ENCODE measurements around the gene ATP1B3. TPM values are rescaled to one million over a fixed set of nuclear protein-coding genes. Genes with fewer than 3 reads are reported as not detected.

ATP1B3 gene
- polyA plus RNA-seq, 1 donor from 2014 or later, result 131 TPM

GRCh38 chr3:141904203-141904602 lies 27.8 kb downstream of the ATP1B3 start:
- no peak overlapping the region for H3K27ac ChIP-seq (ENCODE audit: low read length)
- no peak overlapping the region for H2AFZ ChIP-seq (ENCODE audit: low read depth, low read length)
- no peaks in the 10 kb centered on the region for H3F3A ChIP-seq (ENCODE audit: insufficient read depth, low read length, poor library complexity, severe bottlenecking)
- peaks cover 11% of the 10 kb centered on the region for H3K36me3 ChIP-seq (ENCODE audit: insufficient read depth, low read length)
- no peaks in the 10 kb centered on the region for H3K9me2 ChIP-seq (ENCODE audit: insufficient read depth, low read length)
- no peak overlapping the region for H3K4me3 ChIP-seq (ENCODE audit: low read length)
- no peaks in the 10 kb centered on the region for H3K27me3 ChIP-seq (ENCODE audit: insufficient read depth, low read depth, low read length)
- no peaks in the 10 kb centered on the region for H3K79me2 ChIP-seq (replicated peaks; ENCODE audit: insufficient read depth, low read length)
- no peaks in the 10 kb centered on the region for H3K9me3 ChIP-seq (ENCODE audit: low read length)
- no peaks in the 10 kb centered on the region for H4K20me1 ChIP-seq (ENCODE audit: insufficient read depth)
- no peak overlapping the region for H3K4me2 ChIP-seq (ENCODE audit: low read length)
- no peak for TF ChIP-seq RAD21 (conservative IDR thresholded peaks at IDR 0.05)
- TF ChIP-seq SMC3 (conservative IDR thresholded peaks at IDR 0.05; ENCODE audit: poor library complexity), result no peak
- TF ChIP-seq EZH2 (IDR thresholded peaks at IDR 0.05; ENCODE audit: borderline replicate concordance, insufficient read depth, low read length, poor library complexity, severe bottlenecking), result no peak
- TF ChIP-seq TAF1 (IDR thresholded peaks at IDR 0.05; ENCODE audit: low read depth), result no peak
- TF ChIP-seq, protein P1, sequence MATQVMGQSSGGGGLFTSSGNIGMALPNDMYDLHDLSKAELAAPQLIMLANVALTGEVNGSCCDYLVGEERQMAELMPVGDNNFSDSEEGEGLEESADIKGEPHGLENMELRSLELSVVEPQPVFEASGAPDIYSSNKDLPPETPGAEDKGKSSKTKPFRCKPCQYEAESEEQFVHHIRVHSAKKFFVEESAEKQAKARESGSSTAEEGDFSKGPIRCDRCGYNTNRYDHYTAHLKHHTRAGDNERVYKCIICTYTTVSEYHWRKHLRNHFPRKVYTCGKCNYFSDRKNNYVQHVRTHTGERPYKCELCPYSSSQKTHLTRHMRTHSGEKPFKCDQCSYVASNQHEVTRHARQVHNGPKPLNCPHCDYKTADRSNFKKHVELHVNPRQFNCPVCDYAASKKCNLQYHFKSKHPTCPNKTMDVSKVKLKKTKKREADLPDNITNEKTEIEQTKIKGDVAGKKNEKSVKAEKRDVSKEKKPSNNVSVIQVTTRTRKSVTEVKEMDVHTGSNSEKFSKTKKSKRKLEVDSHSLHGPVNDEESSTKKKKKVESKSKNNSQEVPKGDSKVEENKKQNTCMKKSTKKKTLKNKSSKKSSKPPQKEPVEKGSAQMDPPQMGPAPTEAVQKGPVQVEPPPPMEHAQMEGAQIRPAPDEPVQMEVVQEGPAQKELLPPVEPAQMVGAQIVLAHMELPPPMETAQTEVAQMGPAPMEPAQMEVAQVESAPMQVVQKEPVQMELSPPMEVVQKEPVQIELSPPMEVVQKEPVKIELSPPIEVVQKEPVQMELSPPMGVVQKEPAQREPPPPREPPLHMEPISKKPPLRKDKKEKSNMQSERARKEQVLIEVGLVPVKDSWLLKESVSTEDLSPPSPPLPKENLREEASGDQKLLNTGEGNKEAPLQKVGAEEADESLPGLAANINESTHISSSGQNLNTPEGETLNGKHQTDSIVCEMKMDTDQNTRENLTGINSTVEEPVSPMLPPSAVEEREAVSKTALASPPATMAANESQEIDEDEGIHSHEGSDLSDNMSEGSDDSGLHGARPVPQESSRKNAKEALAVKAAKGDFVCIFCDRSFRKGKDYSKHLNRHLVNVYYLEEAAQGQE (IDR thresholded peaks at IDR 0.05; ENCODE audit: borderline replicate concordance), result no peak
- TF ChIP-seq, protein P2, sequence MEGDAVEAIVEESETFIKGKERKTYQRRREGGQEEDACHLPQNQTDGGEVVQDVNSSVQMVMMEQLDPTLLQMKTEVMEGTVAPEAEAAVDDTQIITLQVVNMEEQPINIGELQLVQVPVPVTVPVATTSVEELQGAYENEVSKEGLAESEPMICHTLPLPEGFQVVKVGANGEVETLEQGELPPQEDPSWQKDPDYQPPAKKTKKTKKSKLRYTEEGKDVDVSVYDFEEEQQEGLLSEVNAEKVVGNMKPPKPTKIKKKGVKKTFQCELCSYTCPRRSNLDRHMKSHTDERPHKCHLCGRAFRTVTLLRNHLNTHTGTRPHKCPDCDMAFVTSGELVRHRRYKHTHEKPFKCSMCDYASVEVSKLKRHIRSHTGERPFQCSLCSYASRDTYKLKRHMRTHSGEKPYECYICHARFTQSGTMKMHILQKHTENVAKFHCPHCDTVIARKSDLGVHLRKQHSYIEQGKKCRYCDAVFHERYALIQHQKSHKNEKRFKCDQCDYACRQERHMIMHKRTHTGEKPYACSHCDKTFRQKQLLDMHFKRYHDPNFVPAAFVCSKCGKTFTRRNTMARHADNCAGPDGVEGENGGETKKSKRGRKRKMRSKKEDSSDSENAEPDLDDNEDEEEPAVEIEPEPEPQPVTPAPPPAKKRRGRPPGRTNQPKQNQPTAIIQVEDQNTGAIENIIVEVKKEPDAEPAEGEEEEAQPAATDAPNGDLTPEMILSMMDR (IDR thresholded peaks at IDR 0.05; ENCODE audit: poor library complexity, severe bottlenecking), result no peak
- no peak for TF ChIP-seq POLR2AphosphoS5 (IDR thresholded peaks at IDR 0.05)
- TF ChIP-seq EP300 (conservative IDR thresholded peaks at IDR 0.05; ENCODE audit: poor library complexity, severe bottlenecking), result no peak
- no peak for TF ChIP-seq MXI1 (conservative IDR thresholded peaks at IDR 0.05; ENCODE audit: poor library complexity, severe bottlenecking)
- H3K9ac ChIP-seq (ENCODE audit: low read length), result no peak overlapping the region

- Histone ChIP-seq H3K9ac (ENCODE audit: low read length) (no peak overlapping the region), H3K4me2 (ENCODE audit: low read length) (no peak overlapping the region), H3K79me2 (replicated peaks; ENCODE audit: insufficient read depth, low read length) (no peaks in the 10 kb centered on the region), H3K9me2 (ENCODE audit: insufficient read depth, low read length) (no peaks in the 10 kb centered on the region), H3F3A (ENCODE audit: insufficient read depth, low read length, poor library complexity, severe bottlenecking) (no peaks in the 10 kb centered on the region), H3K36me3 (ENCODE audit: insufficient read depth, low read length) (peaks cover 14% of the 10 kb centered on the region), H3K27ac (ENCODE audit: low read length) (no peak overlapping the region), H4K20me1 (ENCODE audit: insufficient read depth) (no peaks in the 10 kb centered on the region), H2AFZ (ENCODE audit: low read depth, low read length) (no peak overlapping the region), H3K4me3 (ENCODE audit: low read length) (no peak overlapping the region), H3K9me3 (ENCODE audit: low read length) (no peaks in the 10 kb centered on the region), H3K27me3 (ENCODE audit: insufficient read depth, low read depth, low read length) (no peaks in the 10 kb centered on the region)
- TF ChIP-seq, protein P2 (IDR thresholded peaks at IDR 0.05; ENCODE audit: poor library complexity, severe bottlenecking), result no peak
- TF ChIP-seq POLR2AphosphoS5 (IDR thresholded peaks at IDR 0.05) (no peak), EP300 (conservative IDR thresholded peaks at IDR 0.05; ENCODE audit: poor library complexity, severe bottlenecking) (no peak), RAD21 (conservative IDR thresholded peaks at IDR 0.05) (no peak), SMC3 (conservative IDR thresholded peaks at IDR 0.05; ENCODE audit: poor library complexity) (no peak), MXI1 (conservative IDR thresholded peaks at IDR 0.05; ENCODE audit: poor library complexity, severe bottlenecking) (no peak), TAF1 (IDR thresholded peaks at IDR 0.05; ENCODE audit: low read depth) (no peak)
- TF ChIP-seq, protein P1 (IDR thresholded peaks at IDR 0.05; ENCODE audit: borderline replicate concordance), result no peak
These were observed 28.7 kb downstream of the ATP1B3 start for GRCh38 chr3:141905129-141905528.

Data from neural cell (in vitro differentiated cells).